22Rv1 (cell line): ENCODE measurements around the gene ZNF695.

ENCODE experiments used
- H3K27ac ChIP-seq: fragments of 450-650 bp; 2 replicates; pipeline ENCODE4 v1.5.1; 2017
- ZFX ChIP-seq: fragments of 450-650 bp; IDR thresholded peaks from 2 replicates; pipeline ENCODE4 v1.6.1; 2017; ENCODE audit warnings: antibody characterized with exemption, borderline replicate concordance
- TF ChIP-seq, protein P1 (sequence below): fragments of 450-650 bp; IDR thresholded peaks from 2 replicates; pipeline ENCODE4 v1.5.1; 2017; ENCODE audit warnings: mild to moderate bottlenecking

ZNF695 gene

DNA sequence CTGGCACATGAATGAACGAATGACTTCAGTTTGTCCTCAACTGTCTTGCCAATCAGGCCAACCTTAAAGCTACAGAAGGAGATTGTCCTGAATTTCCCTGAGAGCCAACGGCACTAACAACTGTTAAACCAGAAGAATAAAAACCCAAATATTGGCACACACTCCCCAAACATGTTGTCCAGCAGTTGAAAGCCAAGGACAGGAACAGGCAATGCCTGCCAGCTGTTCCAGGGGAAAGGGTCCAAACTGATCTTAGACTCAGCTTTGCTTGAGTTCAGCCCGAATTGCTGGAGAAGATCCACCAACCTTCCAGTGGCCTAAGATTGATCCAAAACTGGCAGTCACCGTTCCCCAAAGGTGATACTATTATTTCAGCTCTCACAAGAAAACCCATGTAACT lies 53.7 kb downstream of the ZNF695 start:
- H3K27ac ChIP-seq, result no peak overlapping the region

DNA sequence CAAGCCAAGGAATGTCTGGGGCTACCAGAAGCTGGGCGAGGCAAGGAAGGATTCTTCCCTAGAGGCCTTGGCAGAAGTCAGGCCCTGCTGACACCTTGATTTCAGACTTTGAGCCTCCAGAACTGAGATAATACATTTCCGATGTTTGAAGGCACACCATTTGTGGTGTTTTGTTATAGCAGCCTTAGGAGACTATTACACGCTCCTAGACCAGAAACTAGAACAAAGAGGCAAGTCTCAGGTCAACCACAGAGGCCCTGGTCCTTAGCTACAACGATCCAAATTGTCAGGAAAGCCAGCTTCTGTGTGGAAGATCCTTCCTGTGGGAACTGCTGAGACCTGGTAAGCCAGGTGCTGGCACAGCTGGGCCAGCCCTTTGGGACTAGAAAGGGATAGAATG lies 56.4 kb downstream of the ZNF695 start:
- no peak overlapping the region for H3K27ac ChIP-seq
- TF ChIP-seq, protein P1, sequence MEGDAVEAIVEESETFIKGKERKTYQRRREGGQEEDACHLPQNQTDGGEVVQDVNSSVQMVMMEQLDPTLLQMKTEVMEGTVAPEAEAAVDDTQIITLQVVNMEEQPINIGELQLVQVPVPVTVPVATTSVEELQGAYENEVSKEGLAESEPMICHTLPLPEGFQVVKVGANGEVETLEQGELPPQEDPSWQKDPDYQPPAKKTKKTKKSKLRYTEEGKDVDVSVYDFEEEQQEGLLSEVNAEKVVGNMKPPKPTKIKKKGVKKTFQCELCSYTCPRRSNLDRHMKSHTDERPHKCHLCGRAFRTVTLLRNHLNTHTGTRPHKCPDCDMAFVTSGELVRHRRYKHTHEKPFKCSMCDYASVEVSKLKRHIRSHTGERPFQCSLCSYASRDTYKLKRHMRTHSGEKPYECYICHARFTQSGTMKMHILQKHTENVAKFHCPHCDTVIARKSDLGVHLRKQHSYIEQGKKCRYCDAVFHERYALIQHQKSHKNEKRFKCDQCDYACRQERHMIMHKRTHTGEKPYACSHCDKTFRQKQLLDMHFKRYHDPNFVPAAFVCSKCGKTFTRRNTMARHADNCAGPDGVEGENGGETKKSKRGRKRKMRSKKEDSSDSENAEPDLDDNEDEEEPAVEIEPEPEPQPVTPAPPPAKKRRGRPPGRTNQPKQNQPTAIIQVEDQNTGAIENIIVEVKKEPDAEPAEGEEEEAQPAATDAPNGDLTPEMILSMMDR, result no peak
- no peak for TF ChIP-seq ZFX

More for the DNA sequence above, 53.7 kb downstream of the ZNF695 start:
- no peak for TF ChIP-seq ZFX
- TF ChIP-seq, protein P1, result no peak

DNA sequence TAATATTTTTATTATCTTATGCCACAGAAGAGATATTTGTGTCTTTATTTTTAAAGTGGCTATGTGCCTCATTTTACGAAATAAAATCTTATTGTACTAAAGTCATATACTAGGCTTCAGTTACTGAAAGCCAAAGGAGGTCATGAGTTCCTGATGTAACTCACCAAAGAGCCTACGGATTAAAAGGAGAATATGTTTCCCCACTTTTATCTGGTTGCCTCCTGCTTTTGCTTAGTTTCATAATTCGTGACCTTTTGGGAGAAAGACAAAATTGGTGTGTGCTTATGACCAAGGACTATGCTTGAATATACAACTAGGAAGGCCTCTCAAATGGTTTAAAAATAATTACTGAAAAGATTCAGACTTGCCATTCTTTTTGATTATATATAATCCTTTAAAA lies 57.9 kb downstream of the ZNF695 start:
- TF ChIP-seq, protein P1, result no peak
- TF ChIP-seq ZFX, result no peak
- no peak overlapping the region for H3K27ac ChIP-seq

DNA sequence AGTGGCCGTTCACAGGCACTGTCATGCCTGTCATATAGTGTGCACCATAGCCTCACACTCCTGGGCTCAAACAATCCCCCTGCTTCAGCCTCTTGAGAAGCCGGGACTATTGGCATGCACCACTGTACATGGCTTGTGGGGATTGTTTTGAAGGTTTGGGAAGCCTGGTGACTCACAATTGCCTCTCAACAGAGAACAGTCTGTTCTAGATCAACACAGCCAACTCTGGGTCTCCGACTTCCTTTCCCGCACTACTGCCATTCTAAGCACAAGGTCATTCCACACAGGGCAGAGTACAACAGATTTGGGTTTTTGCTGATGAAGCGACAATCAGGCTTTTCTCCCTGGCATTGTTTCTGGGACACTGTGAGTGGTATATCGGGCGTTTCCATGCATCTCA lies 60.6 kb downstream of the ZNF695 start:
- H3K27ac ChIP-seq, result no peak overlapping the region
- TF ChIP-seq, protein P1, result no peak
- TF ChIP-seq ZFX, result no peak

DNA sequence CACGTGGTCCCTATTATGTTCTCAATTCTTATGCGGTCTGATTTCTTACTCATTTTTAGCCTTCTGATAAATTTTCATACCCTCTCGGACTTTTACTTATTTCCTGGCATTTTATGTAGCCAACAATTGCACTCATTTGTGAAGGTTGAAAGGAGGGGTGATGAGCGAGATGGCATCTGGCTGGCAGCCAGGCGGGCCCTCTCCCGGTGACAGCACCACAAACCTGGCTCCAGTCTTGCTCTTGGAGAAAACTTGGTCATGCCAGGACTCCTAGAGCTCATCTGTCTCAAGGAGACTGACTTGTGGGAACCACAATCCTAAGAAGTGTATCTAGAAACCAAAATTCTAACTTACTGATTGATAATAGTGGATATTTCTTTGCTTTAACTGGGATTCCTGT lies 61.5 kb downstream of the ZNF695 start:
- no peak for TF ChIP-seq ZFX
- TF ChIP-seq, protein P1, result no peak

More for the DNA sequence above, 61.5 kb downstream of the ZNF695 start:
- H3K27ac ChIP-seq, result no peak overlapping the region
